NCI-H2171 (cell line): ENCODE data around the gene PIWIL4.
A peak's percentile ranks its signal among the peaks of the same experiment; 100 is the strongest.
"Not testable (repeated sequence)": the region's sequence is repeated elsewhere in the genome, so short reads cannot be mapped to it uniquely, and the experiment has no call there.

Experiments
- DNase-seq: peaks from one replicate; lab custom pipeline; 2025; lab: John Stamatoyannopoulos, UW

Gene PIWIL4

GRCh38 chr11:94549146-94549545 lies 18.0 kb upstream of the PIWIL4 start:
- no peak for DNase-seq

- no peak for DNase-seq
Measured at GRCh38 chr11:94550513-94550912, 16.7 kb upstream of the PIWIL4 start.

DNA sequence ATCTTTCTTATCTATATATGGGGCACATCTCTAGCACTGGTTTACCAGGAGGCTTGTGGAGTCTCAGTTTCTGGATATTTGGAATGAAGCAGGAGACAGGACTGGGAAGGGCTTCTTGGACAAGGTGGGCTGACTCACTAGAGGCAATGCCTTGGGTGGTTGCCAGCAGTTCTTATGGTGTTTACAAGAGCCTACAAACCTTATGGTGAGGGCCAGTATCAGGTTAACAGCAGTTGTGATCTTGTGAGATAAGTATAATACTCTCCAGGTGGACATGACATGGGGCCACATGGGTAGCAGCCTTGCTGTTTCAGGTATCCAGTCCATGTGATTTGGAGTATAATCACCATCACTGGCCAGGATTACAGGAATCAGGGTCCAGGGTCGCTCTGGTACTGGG lies 13.2 kb upstream of the PIWIL4 start:
- peak; percentile 84 for DNase-seq

- DNase-seq = not testable (repeated sequence)
Measured at GRCh38 chr11:94555752-94556329, 11.3 kb upstream of the PIWIL4 start.

GRCh38 chr11:94557421-94557820 lies 9.7 kb upstream of the PIWIL4 start:
- DNase-seq = no peak

- no peak for DNase-seq
Measured at GRCh38 chr11:94557992-94558391, 9.2 kb upstream of the PIWIL4 start.

GRCh38 chr11:94558468-94558867 lies 8.7 kb upstream of the PIWIL4 start:
- DNase-seq = no peak

DNA sequence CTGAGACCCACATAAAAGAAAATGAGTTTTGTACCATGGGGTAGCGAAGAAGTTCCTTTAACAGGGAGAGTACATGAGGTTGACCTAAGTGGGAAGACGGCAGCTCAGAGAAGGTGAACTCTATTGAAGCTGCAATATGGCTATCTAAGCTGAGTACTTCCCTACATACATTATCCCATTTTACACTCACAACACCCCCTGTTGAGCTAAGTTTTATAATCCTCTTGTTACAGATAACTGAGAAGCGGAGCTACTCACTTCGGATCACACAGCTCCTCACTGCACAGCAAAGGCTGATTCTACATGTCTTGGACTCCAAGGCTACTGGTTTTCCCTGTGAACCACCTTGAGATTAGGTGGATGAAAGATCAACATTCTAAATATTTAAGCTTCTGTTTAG lies 8.2 kb upstream of the PIWIL4 start:
- no peak for DNase-seq

DNA sequence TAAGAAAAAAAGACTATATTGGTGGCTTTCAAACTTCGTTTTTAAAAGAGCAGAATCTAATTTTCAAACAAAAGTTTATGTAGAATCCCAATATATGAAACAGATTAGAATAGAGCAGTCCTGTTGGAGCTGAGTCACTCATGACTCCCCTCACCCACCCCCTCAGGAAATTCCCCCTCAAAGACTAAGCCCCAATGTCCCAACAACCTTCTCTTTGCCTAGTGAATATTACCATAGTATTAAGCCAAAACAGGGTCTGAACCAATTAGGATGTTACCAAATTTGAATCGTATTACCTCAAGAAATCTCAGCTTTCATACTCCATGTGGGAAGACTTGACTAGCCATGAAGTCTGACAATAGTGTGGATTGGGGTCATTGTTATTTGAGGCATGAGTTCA lies 7.8 kb upstream of the PIWIL4 start:
- DNase-seq = no peak

DNA sequence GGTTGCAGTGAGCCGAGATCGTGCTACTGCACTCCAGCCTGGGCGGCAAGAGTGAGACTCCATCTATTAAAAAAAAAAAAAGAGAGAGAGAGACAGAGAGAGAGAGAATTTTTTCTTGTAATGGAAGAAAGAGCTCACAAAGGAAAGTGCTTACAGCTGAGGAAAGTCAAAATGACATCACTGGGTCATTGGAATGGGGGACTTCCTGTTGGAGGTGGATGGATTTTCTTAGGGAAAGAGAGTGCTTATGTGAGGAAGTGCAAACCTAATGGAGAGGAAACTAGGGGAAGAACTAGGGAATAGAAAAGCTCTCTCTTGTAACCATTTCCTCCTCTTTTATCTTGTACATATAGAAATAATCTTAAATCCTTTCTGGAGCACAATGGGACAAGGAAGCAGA lies 6.3 kb upstream of the PIWIL4 start:
- no peak for DNase-seq

GRCh38 chr11:94563176-94563847 lies 3.9 kb upstream of the PIWIL4 start:
- no peak for DNase-seq

GRCh38 chr11:94563848-94564467 lies 3.2 kb upstream of the PIWIL4 start:
- no peak for DNase-seq

- DNase-seq = no peak
Measured at GRCh38 chr11:94568200-94568599, 1.0 kb downstream of the PIWIL4 start.

- no peak for DNase-seq
Measured at GRCh38 chr11:94568717-94569116, 1.5 kb downstream of the PIWIL4 start.

GRCh38 chr11:94572975-94573374 lies 5.8 kb downstream of the PIWIL4 start:
- DNase-seq = not testable (repeated sequence)

DNA sequence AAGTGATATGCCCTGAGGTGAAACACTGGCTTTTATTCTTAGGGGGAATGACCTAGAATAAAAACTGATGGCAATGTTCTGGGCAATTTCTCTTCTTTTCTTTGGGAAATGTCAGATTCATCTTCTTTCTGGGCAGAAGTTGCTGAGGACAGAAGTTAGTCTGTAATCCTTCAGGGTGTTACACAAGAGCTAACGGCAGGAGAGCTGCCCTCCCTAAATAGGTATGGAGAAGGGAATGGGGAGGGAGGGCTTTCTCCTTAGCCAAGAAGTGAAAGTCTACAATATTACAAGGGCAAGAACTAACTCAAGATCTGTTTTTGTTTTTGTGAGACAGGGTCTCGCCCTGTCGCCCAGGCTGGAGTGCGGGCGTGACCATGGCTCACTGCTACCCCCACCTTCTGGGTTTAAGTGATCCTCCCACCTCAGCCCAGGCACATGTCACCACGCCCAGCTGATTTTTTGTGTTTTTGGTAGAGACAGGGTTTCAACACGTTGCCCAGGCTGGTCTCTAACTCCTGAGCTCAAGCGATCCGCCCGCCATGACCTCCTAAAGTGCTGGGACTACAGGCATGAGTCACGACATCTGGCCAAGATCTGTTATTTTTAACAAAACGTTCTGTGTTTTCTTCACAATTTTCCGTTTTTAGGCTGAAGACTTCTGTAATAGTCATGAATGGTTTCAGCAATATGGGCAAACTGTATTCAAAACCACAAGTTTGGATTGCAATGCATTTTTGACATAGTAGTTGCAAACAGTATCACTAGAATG lies 7.2 kb downstream of the PIWIL4 start:
- DNase-seq = no peak

- no peak for DNase-seq
Measured at GRCh38 chr11:94576306-94576705, 9.1 kb downstream of the PIWIL4 start.

GRCh38 chr11:94577841-94578240 lies 10.7 kb downstream of the PIWIL4 start:
- no peak for DNase-seq

DNA sequence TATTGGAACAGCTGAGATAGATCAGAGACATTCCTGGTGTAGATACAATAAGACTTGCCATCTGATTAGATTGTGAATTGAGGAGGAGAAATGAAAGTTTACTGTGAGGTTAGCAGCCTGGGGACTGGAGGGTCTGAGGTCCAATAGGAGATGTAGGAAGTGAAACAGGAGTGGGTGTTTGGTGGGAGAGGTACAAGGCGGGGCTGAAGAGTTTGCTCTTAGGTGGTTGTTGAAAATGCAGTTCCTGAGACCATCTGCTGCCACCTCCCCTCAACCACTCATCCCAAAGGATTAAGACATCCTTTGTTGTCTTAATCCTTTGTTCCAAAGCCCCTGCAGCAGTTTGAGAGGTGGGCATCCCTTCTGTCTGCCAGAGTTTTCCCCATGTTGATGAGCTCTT lies 14.8 kb downstream of the PIWIL4 start:
- DNase-seq = no peak

DNA sequence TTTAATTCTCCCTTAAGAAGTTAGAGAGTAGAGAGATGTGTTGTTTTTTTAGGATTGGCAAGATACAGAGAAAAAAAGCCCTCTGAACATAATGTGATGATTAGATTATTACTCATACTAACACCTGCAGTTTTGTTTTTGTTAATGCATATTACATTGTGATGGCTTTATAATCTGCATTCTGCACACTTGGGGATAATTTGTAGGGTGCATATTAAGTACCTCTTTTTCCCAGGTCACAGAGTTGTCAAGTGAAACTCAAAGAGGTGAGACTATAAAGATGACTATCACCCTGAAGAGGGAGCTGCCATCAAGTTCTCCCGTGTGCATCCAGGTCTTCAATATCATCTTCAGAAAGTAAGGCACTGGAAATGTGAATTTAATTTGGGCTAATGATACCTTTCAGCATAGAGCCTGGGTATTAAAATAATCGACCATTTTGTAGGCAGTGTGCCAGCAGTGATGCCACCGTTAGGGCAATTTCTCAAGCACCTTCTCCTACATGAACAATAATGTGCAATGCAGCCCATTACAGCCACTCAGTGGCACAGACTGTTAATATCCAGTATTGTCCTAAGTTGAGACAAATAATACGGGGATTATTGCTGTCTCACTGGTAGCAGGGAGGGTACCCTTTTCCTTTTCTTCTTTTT lies 16.2 kb downstream of the PIWIL4 start:
- no peak for DNase-seq

GRCh38 chr11:94583866-94584500 lies 16.8 kb downstream of the PIWIL4 start:
- no peak for DNase-seq

DNA sequence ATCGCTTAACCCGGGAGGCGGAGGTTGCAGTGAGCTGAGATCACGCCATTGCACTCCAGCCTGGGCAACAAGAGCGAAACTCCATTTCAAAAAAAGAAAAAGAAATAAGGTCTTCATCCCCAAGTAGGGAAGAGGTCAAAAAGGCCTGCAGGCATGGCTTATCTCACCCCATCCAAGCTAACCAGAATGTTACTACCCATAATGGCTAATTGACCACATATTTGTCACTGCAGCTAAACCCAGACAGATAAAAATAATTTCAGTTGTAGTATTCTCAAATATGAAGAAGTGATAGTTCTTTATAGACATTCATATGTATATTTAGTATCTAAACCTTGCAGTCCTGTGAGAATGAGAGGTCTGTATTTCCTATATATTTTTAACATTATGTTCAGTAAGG lies 17.8 kb downstream of the PIWIL4 start:
- DNase-seq = no peak
